Stomach (tissue), 9 donors: ENCODE measurements around the gene LYAR. TPM values are rescaled to one million over a fixed set of nuclear protein-coding genes. Genes with fewer than 3 reads are reported as not detected.
A peak's percentile ranks its signal among the peaks of the same experiment; 100 is the strongest.
"Not testable (repeated sequence)": the region's sequence is repeated elsewhere in the genome, so short reads cannot be mapped to it uniquely, and the experiment has no call there.

Experiments
- DNase-seq, 2 donors: peaks; one replicate each; pipeline versions ENCODE4 v3.0.0 to v3.0.0-alpha.2; 2013 to 2019
- H3K27ac ChIP-seq, 5 donors: fragments of 200-600 bp in 4 of 5; sonication (generic) in 4 of 5; one replicate each; pipeline ENCODE4 v1.5.1; 2013 to 2019; ENCODE audit warnings: mild to moderate bottlenecking in 1 of 5, moderate library complexity in 1 of 5
- H3K27me3 ChIP-seq, 3 donors: fragments of 200-600 bp; sonication (generic); one replicate each; pipeline ENCODE4 v1.5.1; 2017 to 2019; ENCODE audit warnings: mixed run types in 1 of 3
- H3K36me3 ChIP-seq, 4 donors: fragments of 200-600 bp; sonication (generic); 1 replicate in 3 of 4; 2 replicates in 1 of 4; pipeline ENCODE4 v1.5.1; 2016 to 2019
- H3K4me1 ChIP-seq, 4 donors: fragments of 200-600 bp; sonication (generic); one replicate each; pipeline ENCODE4 v1.5.1; 2016 to 2019
- H3K4me3 ChIP-seq, 4 donors: fragments of 200-600 bp; sonication (generic) in 3 of 4; one replicate each; pipeline ENCODE4 v1.5.1; 2016 to 2019; ENCODE audit warnings: mild to moderate bottlenecking in 1 of 4
- H3K9me3 ChIP-seq, 4 donors: fragments of 200-600 bp; sonication (generic); one replicate each; pipeline ENCODE4 v1.5.1; 2016 to 2019
- CTCF ChIP-seq, 7 experiments: fragments of 450-650 bp in 4 of 7; fragments of 200-600 bp in 3 of 7; sonication (generic) in 3 of 7; IDR thresholded peaks; one replicate each; pipeline ENCODE4 v1.5.1; 2016 to 2019; ENCODE audit warnings: antibody characterized with exemption in 7 of 7, control low read depth in 2 of 7, mild to moderate bottlenecking in 1 of 7
- EP300 ChIP-seq: sonication (generic); formaldehyde crosslinking; IDR thresholded peaks from one replicate; pipeline ENCODE4 v1.6.1; 2017; ENCODE audit warnings: antibody characterized with exemption
- POLR2A ChIP-seq, 4 donors: fragments of 450-650 bp; IDR thresholded peaks; one replicate each; pipeline ENCODE4 v1.6.1; 2016; ENCODE audit warnings: antibody characterized with exemption in 4 of 4, control low read depth in 2 of 4, mild to moderate bottlenecking in 1 of 4, moderate library complexity in 1 of 4
- POLR2AphosphoS5 ChIP-seq, 3 donors: sonication (generic); formaldehyde crosslinking; IDR thresholded peaks; one replicate each; pipeline ENCODE4 v1.6.1; 2016; ENCODE audit warnings: antibody characterized with exemption in 3 of 3
- WGBS, 5 donors: extraction: QIAGEN DNeasy Blood & Tissue Kit in 3 of 5; methylation state at CpG; one replicate each; pipeline versions ENCODE4 v1.1.5 to v1.1.7; 2013 to 2018; 5-methylcytosine and 5-hydroxymethylcytosine counted together
- intact Hi-C: fragments of 100-400 bp; cut with DNase I; formaldehyde crosslinking; loops from one replicate; pipeline ENCODE4 v1.15.1; 2023; ENCODE audit warnings: low total_unique reads
- polyA plus RNA-seq, 3 donors: library from polyadenylated mRNA; stranded (reverse); fragments of 200-250 nt; gene quantifications; one replicate each; pipeline ENCODE4 v1.2.3, GENCODE V29; 2013
- total RNA-seq, 5 donors: library from RNA; depleted of rRNA; stranded (reverse); fragments of >200 nt; gene quantifications; one replicate each; pipeline versions ENCODE4 v1.1.0 to v1.2.3, GENCODE V29; 2014 to 2016
- donor health status: healthy with polysubstance abuse.
- donor health status: Bipolar disorder and iron deficiency.
- donor health status: healthy.

Gene LYAR
- total and polyA plus RNA-seq, 8 donors = 0.87 to 23.8 (median 8.5) TPM

- Histone ChIP-seq H3K4me1 (no peaks in the 10 kb centered on the region), H3K27me3 (no peaks in the 10 kb centered on the region), H3K9me3 (no peaks in the 10 kb centered on the region), H3K4me3 (no peak overlapping the region), H3K36me3 (peaks cover 5 to 76% (median 67%) of the 10 kb centered on the region in 4 donors), H3K27ac (peak overlapping the region in 3 of 5 donors; percentile 3 to 64 (median 24))
- DNase-seq = no peak
- intact Hi-C loops = no loop called here
- 81 to 100% (median 83%) methylated on average over 1 of the region's 1 CpG for WGBS, 5 donors
- TF ChIP-seq CTCF (IDR thresholded peaks at IDR 0.05) = no peak
- no peak for TF ChIP-seq POLR2AphosphoS5 (IDR thresholded peaks at IDR 0.05)
- TF ChIP-seq POLR2A (IDR thresholded peaks at IDR 0.05) = no peak
- no peak for TF ChIP-seq EP300
Measured at GRCh38 chr4:4268776-4269175, 21.2 kb downstream of the LYAR start.

GRCh38 chr4:4267981-4268380, 22.0 kb downstream of the LYAR start:
- Histone ChIP-seq H3K36me3 (peaks cover 3 to 68% (median 59%) of the 10 kb centered on the region in 4 donors), H3K27ac (no peak overlapping the region), H3K9me3 (no peaks in the 10 kb centered on the region), H3K4me3 (no peak overlapping the region), H3K4me1 (no peaks in the 10 kb centered on the region), H3K27me3 (no peaks in the 10 kb centered on the region)
- TF ChIP-seq CTCF (IDR thresholded peaks at IDR 0.05) = no peak
- TF ChIP-seq EP300 = no peak
- no peak for TF ChIP-seq POLR2AphosphoS5 (IDR thresholded peaks at IDR 0.05)
- TF ChIP-seq POLR2A (IDR thresholded peaks at IDR 0.05) = no peak
- intact Hi-C loops = no loop called here
- WGBS, 5 donors = 74 to 87% (median 87%) methylated on average over 5 of the region's 5 CpGs
- no peak for DNase-seq

GRCh38 chr4:4260185-4260751, 29.7 kb downstream of the LYAR start:
- peak in 1 of 2 donors; percentile 53 for DNase-seq
- TF ChIP-seq CTCF (IDR thresholded peaks at IDR 0.05) (peak in 2 of 7 experiments; percentile 5 to 26), POLR2A (IDR thresholded peaks at IDR 0.05) (no peak)
- H3K36me3 ChIP-seq = no peaks in the 10 kb centered on the region
- no peaks in the 10 kb centered on the region for H3K9me3 ChIP-seq
- WGBS, 5 donors = 60 to 66% (median 64%) methylated on average over 6 of the region's 6 CpGs
- H3K4me1 ChIP-seq = peaks cover 0 to 15% (median 7%) of the 10 kb centered on the region in 4 donors
- intact Hi-C loops = no loop called here
- no peaks in the 10 kb centered on the region for H3K27me3 ChIP-seq
- H3K4me3 ChIP-seq = no peak overlapping the region
- H3K27ac ChIP-seq = no peak overlapping the region

- H3K36me3 ChIP-seq = no peaks in the 10 kb centered on the region
- H3K9me3 ChIP-seq = no peaks in the 10 kb centered on the region
- H3K4me3 ChIP-seq = peak overlapping the region in 2 of 4 donors; percentile 2 to 9
- peak in 1 of 2 donors; percentile 33 for DNase-seq
- intact Hi-C loops = loop anchor here (5.0 kb wide), 1 partner anchor 78 kb away; no protein-coding TSS in a partner anchor
- H3K4me1 ChIP-seq = peaks cover 0 to 15% (median 7%) of the 10 kb centered on the region in 4 donors
- TF ChIP-seq EP300 = no peak
- no peak for TF ChIP-seq POLR2AphosphoS5 (IDR thresholded peaks at IDR 0.05)
- TF ChIP-seq CTCF (IDR thresholded peaks at IDR 0.05) = no peak
- TF ChIP-seq POLR2A (IDR thresholded peaks at IDR 0.05) = no peak
- H3K27me3 ChIP-seq = no peaks in the 10 kb centered on the region
- 17 to 28% (median 24%) methylated on average over 9 of the region's 9 CpGs for WGBS, 5 donors
- H3K27ac ChIP-seq = peak overlapping the region in 1 of 5 donors; percentile 38
Measured at GRCh38 chr4:4259484-4260100, 30.4 kb downstream of the LYAR start.

- H3K27ac ChIP-seq, H3K4me3 ChIP-seq: not testable (repeated sequence)
- intact Hi-C loops = loop anchor here (5.0 kb wide), 1 partner anchor 80 kb away; no protein-coding TSS in a partner anchor
Measured at GRCh38 chr4:4257705-4258104, 32.2 kb downstream of the LYAR start.

More at GRCh38 chr4:4257705-4258104, 32.2 kb downstream of the LYAR start:
- not testable (repeated sequence) for DNase-seq, H3K27me3 ChIP-seq, H3K36me3 ChIP-seq, H3K9me3 ChIP-seq
- WGBS, 5 donors = 80 to 98% (median 97%) methylated on average over 3 of the region's 3 CpGs
- H3K4me1 ChIP-seq = peaks cover 0 to 21% (median 9%) of the 10 kb centered on the region in 4 donors
